ENCODE data around the gene ZKSCAN7. TPM values are rescaled to one million over a fixed set of nuclear protein-coding genes. Genes with fewer than 3 reads are reported as not detected.
A peak's percentile ranks its signal among the peaks of the same experiment; 100 is the strongest.

ZKSCAN7 gene
- total and polyA plus RNA-seq, 2 experiments from 2014 or later: 4.7 to 17.8 TPM

DNA sequence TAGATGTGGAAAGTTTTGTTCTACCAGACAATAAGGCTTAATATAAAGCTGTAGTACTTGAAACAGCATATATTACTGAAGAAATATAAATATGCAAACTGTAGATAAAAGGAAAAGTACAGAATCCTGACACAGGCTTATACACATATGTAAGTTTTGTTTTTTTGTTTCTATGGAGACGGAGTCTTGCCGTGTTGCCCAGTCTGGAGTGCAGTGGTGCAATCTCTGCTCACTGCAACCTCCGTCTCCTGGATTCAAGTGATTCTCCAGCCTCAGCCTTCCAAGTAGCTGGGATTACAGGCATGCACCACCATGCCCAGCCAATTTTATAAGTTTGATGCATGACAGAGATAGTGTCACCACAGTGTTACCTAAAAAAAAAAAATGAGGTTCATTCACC is 48.4 kb upstream of the ZKSCAN7 start (continued):
- TF ChIP-seq CREB1 (CRISPR knock-in tag; IDR thresholded peaks at IDR 0.05; ENCODE audit: low read depth) (no peak), ZNF331 (CRISPR knock-in tag; IDR thresholded peaks at IDR 0.05; ENCODE audit: low read depth) (no peak)

DNA sequence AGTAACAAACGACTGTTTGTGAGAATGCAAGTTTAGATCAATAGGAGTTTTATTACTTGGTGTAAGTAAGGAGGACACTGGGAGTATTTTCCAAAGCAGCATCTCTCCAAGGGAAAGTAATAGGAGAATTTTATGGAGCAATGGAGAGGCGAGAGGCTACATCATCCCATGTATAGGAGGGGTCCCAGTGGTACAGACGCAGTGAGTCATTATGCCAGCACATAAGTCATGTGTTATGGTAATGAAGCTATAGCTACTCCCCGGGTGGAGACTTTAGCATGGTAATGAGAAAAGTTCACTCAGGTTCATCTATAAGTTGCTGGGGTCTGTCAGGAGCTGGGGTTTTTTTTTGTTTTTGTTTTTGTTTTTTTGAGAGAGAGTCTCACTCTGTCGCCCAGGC is 48.0 kb upstream of the ZKSCAN7 start:
- ATAC-seq: peak; percentile 57
- no peak overlapping the region for H3K27ac Mint-ChIP-seq
- H3K4me1 Mint-ChIP-seq: peaks cover 22% of the 10 kb centered on the region
- Histone ChIP-seq H3K9me2 (ENCODE audit: insufficient read depth) (0 out of 2 replicates have a peak, but pooled peaks cover 5% of the 10 kb centered on the region), H3K4me1 (ENCODE audit: insufficient read depth) (peaks cover 20% of the 10 kb centered on the region; the same call in 1 of the 2 replicates), H3F3A (replicated peaks; ENCODE audit: low read depth) (no peaks in the 10 kb centered on the region), H2AFZ (no peak overlapping the region), H3K27ac (ENCODE audit: low read depth) (no peak overlapping the region), H3K36me3 (ENCODE audit: insufficient read depth) (no peaks in the 10 kb centered on the region), H3K4me2 (0 out of 2 replicates have a peak overlapping the region, but pooled peaks have one; percentile 37), H3K27me3 (ENCODE audit: insufficient read depth) (no peaks in the 10 kb centered on the region), H3K79me2 (replicated peaks; ENCODE audit: insufficient read depth) (peaks cover 80% of the 10 kb centered on the region), H3K4me3 (no peak overlapping the region), H4K20me1 (replicated peaks; ENCODE audit: insufficient read depth) (peaks cover 20% of the 10 kb centered on the region)
- H3K36me3 Mint-ChIP-seq (ENCODE audit: low read depth): peaks cover 37% of the 10 kb centered on the region
- peak; percentile 11 for DNase-seq (ENCODE audit: low spot score)
- H3K27me3 Mint-ChIP-seq (ENCODE audit: insufficient read depth, low read depth, poor library complexity): peaks cover 9% of the 10 kb centered on the region
- H3K9me3 Mint-ChIP-seq: peaks cover 13% of the 10 kb centered on the region
- H3K4me3 Mint-ChIP-seq: no peak overlapping the region; the same call in 2 of the 3 replicates
- no peak for TF ChIP-seq EZH2 (IDR thresholded peaks at IDR 0.05; ENCODE audit: low read depth, unreplicated experiment)
- no peak for TF ChIP-seq EZH2phosphoT487 (IDR thresholded peaks at IDR 0.05; ENCODE audit: unreplicated experiment)
- TF ChIP-seq POLR2AphosphoS5 (IDR thresholded peaks at IDR 0.05; ENCODE audit: low read depth): no peak
- TF ChIP-seq, protein P1, sequence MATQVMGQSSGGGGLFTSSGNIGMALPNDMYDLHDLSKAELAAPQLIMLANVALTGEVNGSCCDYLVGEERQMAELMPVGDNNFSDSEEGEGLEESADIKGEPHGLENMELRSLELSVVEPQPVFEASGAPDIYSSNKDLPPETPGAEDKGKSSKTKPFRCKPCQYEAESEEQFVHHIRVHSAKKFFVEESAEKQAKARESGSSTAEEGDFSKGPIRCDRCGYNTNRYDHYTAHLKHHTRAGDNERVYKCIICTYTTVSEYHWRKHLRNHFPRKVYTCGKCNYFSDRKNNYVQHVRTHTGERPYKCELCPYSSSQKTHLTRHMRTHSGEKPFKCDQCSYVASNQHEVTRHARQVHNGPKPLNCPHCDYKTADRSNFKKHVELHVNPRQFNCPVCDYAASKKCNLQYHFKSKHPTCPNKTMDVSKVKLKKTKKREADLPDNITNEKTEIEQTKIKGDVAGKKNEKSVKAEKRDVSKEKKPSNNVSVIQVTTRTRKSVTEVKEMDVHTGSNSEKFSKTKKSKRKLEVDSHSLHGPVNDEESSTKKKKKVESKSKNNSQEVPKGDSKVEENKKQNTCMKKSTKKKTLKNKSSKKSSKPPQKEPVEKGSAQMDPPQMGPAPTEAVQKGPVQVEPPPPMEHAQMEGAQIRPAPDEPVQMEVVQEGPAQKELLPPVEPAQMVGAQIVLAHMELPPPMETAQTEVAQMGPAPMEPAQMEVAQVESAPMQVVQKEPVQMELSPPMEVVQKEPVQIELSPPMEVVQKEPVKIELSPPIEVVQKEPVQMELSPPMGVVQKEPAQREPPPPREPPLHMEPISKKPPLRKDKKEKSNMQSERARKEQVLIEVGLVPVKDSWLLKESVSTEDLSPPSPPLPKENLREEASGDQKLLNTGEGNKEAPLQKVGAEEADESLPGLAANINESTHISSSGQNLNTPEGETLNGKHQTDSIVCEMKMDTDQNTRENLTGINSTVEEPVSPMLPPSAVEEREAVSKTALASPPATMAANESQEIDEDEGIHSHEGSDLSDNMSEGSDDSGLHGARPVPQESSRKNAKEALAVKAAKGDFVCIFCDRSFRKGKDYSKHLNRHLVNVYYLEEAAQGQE (IDR thresholded peaks at IDR 0.05; ENCODE audit: unreplicated experiment): no peak
- TF ChIP-seq, protein P2, sequence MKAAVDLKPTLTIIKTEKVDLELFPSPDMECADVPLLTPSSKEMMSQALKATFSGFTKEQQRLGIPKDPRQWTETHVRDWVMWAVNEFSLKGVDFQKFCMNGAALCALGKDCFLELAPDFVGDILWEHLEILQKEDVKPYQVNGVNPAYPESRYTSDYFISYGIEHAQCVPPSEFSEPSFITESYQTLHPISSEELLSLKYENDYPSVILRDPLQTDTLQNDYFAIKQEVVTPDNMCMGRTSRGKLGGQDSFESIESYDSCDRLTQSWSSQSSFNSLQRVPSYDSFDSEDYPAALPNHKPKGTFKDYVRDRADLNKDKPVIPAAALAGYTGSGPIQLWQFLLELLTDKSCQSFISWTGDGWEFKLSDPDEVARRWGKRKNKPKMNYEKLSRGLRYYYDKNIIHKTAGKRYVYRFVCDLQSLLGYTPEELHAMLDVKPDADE (IDR thresholded peaks at IDR 0.05): no peak
- no peak for TF ChIP-seq ZNF114 (CRISPR knock-in tag; IDR thresholded peaks at IDR 0.05)
- no peak for TF ChIP-seq ZNF331 (CRISPR knock-in tag; IDR thresholded peaks at IDR 0.05; ENCODE audit: low read depth)
- TF ChIP-seq JUNB (IDR thresholded peaks at IDR 0.05; ENCODE audit: unreplicated experiment): no peak
- TF ChIP-seq CREB1 (CRISPR knock-in tag; IDR thresholded peaks at IDR 0.05; ENCODE audit: low read depth): no peak
- TF ChIP-seq, protein P3, sequence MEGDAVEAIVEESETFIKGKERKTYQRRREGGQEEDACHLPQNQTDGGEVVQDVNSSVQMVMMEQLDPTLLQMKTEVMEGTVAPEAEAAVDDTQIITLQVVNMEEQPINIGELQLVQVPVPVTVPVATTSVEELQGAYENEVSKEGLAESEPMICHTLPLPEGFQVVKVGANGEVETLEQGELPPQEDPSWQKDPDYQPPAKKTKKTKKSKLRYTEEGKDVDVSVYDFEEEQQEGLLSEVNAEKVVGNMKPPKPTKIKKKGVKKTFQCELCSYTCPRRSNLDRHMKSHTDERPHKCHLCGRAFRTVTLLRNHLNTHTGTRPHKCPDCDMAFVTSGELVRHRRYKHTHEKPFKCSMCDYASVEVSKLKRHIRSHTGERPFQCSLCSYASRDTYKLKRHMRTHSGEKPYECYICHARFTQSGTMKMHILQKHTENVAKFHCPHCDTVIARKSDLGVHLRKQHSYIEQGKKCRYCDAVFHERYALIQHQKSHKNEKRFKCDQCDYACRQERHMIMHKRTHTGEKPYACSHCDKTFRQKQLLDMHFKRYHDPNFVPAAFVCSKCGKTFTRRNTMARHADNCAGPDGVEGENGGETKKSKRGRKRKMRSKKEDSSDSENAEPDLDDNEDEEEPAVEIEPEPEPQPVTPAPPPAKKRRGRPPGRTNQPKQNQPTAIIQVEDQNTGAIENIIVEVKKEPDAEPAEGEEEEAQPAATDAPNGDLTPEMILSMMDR (conservative IDR thresholded peaks at IDR 0.05; ENCODE audit: low read depth in 2 of 2): no peak
- TF ChIP-seq, protein P4, sequence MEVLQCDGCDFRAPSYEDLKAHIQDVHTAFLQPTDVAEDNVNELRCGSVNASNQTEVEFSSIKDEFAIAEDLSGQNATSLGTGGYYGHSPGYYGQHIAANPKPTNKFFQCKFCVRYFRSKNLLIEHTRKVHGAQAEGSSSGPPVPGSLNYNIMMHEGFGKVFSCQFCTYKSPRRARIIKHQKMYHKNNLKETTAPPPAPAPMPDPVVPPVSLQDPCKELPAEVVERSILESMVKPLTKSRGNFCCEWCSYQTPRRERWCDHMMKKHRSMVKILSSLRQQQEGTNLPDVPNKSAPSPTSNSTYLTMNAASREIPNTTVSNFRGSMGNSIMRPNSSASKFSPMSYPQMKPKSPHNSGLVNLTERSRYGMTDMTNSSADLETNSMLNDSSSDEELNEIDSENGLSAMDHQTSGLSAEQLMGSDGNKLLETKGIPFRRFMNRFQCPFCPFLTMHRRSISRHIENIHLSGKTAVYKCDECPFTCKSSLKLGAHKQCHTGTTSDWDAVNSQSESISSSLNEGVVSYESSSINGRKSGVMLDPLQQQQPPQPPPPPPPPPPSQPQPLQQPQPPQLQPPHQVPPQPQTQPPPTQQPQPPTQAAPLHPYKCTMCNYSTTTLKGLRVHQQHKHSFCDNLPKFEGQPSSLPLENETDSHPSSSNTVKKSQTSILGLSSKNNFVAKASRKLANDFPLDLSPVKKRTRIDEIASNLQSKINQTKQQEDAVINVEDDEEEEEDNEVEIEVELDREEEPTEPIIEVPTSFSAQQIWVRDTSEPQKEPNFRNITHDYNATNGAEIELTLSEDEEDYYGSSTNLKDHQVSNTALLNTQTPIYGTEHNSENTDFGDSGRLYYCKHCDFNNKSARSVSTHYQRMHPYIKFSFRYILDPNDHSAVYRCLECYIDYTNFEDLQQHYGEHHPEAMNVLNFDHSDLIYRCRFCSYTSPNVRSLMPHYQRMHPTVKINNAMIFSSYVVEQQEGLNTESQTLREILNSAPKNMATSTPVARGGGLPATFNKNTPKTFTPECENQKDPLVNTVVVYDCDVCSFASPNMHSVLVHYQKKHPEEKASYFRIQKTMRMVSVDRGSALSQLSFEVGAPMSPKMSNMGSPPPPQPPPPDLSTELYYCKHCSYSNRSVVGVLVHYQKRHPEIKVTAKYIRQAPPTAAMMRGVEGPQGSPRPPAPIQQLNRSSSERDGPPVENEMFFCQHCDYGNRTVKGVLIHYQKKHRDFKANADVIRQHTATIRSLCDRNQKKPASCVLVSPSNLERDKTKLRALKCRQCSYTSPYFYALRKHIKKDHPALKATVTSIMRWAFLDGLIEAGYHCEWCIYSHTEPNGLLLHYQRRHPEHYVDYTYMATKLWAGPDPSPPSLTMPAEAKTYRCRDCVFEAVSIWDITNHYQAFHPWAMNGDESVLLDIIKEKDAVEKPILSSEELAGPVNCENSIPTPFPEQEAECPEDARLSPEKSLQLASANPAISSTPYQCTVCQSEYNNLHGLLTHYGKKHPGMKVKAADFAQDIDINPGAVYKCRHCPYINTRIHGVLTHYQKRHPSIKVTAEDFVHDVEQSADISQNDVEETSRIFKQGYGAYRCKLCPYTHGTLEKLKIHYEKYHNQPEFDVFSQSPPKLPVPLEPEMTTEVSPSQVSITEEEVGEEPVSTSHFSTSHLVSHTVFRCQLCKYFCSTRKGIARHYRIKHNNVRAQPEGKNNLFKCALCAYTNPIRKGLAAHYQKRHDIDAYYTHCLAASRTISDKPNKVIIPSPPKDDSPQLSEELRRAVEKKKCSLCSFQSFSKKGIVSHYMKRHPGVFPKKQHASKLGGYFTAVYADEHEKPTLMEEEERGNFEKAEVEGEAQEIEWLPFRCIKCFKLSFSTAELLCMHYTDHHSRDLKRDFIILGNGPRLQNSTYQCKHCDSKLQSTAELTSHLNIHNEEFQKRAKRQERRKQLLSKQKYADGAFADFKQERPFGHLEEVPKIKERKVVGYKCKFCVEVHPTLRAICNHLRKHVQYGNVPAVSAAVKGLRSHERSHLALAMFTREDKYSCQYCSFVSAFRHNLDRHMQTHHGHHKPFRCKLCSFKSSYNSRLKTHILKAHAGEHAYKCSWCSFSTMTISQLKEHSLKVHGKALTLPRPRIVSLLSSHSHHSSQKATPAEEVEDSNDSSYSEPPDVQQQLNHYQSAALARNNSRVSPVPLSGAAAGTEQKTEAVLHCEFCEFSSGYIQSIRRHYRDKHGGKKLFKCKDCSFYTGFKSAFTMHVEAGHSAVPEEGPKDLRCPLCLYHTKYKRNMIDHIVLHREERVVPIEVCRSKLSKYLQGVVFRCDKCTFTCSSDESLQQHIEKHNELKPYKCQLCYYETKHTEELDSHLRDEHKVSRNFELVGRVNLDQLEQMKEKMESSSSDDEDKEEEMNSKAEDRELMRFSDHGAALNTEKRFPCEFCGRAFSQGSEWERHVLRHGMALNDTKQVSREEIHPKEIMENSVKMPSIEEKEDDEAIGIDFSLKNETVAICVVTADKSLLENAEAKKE (CRISPR knock-in tag; IDR thresholded peaks at IDR 0.05): no peak
- no peak for TF ChIP-seq NANOG (IDR thresholded peaks at IDR 0.05; ENCODE audit: borderline replicate concordance)
